Erythroblast (primary cell): ENCODE results near the gene CCDC134.

ENCODE experiments used
- GATA1 ChIP-seq: IDR thresholded peaks from 2 replicates; pipeline ENCODE4 v1.6.1; 2011; ENCODE audit warnings: low read depth, mild to moderate bottlenecking, control low read depth, low read length, moderate library complexity
- POLR2A ChIP-seq: IDR thresholded peaks from 2 replicates; pipeline ENCODE4 v1.6.1; 2011; ENCODE audit warnings: mild to moderate bottlenecking, low read length

- TF ChIP-seq POLR2A (no peak), GATA1 (no peak)
Observed at GRCh38 chr22:41775338-41775737, 25.1 kb upstream of the CCDC134 start.
